SK-N-SH treated with all-trans-retinoic acid at 6 μM for 48 hours (cell line): Measurements from ENCODE around the gene OXNAD1.

Source experiments
- ARNTL ChIP-seq: fragments of 450-650 bp; formaldehyde crosslinking; IDR thresholded peaks from 2 replicates; pipeline ENCODE4 v1.5.0; 2020; ENCODE audit warnings: low read depth, mild to moderate bottlenecking, moderate library complexity, borderline replicate concordance
- CREB5 ChIP-seq: fragments of 250-450 bp; sonication (Bioruptor Pico); IDR thresholded peaks from 2 replicates; pipeline ENCODE4 v1.5.1; 2020; ENCODE audit warnings: low read depth, mild to moderate bottlenecking, moderate library complexity
- ISL1 ChIP-seq: fragments of 250-450 bp; sonication (Bioruptor Pico); IDR thresholded peaks from 2 replicates; pipeline ENCODE4 v2.1.2; 2022; ENCODE audit warnings: mild to moderate bottlenecking, moderate library complexity
- PATZ1 ChIP-seq: fragments of 250-450 bp; sonication (Bioruptor Pico); IDR thresholded peaks from 2 replicates; pipeline ENCODE4 v1.8.0; 2020; ENCODE audit warnings: mild to moderate bottlenecking, moderate library complexity, borderline replicate concordance
- RARB ChIP-seq: fragments of 250-450 bp; sonication (Bioruptor Pico); IDR thresholded peaks from 2 replicates; pipeline ENCODE4 v1.8.0; 2021; ENCODE audit warnings: mild to moderate bottlenecking, moderate library complexity
- SNAI2 ChIP-seq: fragments of 250-450 bp; sonication (Bioruptor Pico); IDR thresholded peaks from 2 replicates; pipeline ENCODE4 v1.5.0; 2020; ENCODE audit warnings: mild to moderate bottlenecking, moderate library complexity
- ZFP3 ChIP-seq: fragments of 250-450 bp; sonication (Bioruptor Pico); IDR thresholded peaks from 2 replicates; pipeline ENCODE4 v1.5.0; 2020; ENCODE audit warnings: mild to moderate bottlenecking, moderate library complexity
- ZFP30 ChIP-seq: fragments of 450-650 bp; formaldehyde crosslinking; IDR thresholded peaks from 2 replicates; pipeline ENCODE4 v1.5.0; 2022; ENCODE audit warnings: mild to moderate bottlenecking, moderate library complexity
- TF ChIP-seq, protein P1 (sequence below): fragments of 250-450 bp; sonication (Bioruptor Pico); IDR thresholded peaks from 2 replicates; pipeline ENCODE4 v1.8.0; 2021; ENCODE audit warnings: low read depth, mild to moderate bottlenecking, moderate library complexity, borderline replicate concordance
- TF ChIP-seq, protein P2 (sequence below): fragments of 250-450 bp; sonication (Bioruptor Pico); IDR thresholded peaks from 2 replicates; pipeline ENCODE4 v1.5.1; 2021; ENCODE audit warnings: mild to moderate bottlenecking, moderate library complexity

GRCh38 chr3:16255726-16256125 lies 9.3 kb upstream of the OXNAD1 start:
- TF ChIP-seq PATZ1 (CRISPR knock-in tag) (no peak), RARB (CRISPR knock-in tag) (no peak), ZFP3 (CRISPR knock-in tag) (no peak), SNAI2 (no peak), CREB5 (no peak), ARNTL (CRISPR knock-in tag) (no peak), ZFP30 (CRISPR knock-in tag) (no peak), ISL1 (no peak)
- TF ChIP-seq, protein P1, sequence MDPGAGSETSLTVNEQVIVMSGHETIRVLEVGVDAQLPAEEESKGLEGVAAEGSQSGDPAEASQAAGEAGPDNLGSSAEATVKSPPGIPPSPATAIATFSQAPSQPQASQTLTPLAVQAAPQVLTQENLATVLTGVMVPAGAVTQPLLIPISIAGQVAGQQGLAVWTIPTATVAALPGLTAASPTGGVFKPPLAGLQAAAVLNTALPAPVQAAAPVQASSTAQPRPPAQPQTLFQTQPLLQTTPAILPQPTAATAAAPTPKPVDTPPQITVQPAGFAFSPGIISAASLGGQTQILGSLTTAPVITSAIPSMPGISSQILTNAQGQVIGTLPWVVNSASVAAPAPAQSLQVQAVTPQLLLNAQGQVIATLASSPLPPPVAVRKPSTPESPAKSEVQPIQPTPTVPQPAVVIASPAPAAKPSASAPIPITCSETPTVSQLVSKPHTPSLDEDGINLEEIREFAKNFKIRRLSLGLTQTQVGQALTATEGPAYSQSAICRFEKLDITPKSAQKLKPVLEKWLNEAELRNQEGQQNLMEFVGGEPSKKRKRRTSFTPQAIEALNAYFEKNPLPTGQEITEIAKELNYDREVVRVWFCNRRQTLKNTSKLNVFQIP (CRISPR knock-in tag) = no peak
- TF ChIP-seq, protein P2, sequence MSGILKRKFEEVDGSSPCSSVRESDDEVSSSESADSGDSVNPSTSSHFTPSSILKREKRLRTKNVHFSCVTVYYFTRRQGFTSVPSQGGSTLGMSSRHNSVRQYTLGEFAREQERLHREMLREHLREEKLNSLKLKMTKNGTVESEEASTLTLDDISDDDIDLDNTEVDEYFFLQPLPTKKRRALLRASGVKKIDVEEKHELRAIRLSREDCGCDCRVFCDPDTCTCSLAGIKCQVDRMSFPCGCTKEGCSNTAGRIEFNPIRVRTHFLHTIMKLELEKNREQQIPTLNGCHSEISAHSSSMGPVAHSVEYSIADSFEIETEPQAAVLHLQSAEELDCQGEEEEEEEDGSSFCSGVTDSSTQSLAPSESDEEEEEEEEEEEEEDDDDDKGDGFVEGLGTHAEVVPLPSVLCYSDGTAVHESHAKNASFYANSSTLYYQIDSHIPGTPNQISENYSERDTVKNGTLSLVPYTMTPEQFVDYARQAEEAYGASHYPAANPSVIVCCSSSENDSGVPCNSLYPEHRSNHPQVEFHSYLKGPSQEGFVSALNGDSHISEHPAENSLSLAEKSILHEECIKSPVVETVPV = no peak
